HepG2 (cell line): ENCODE measurements around the gene HYDIN. TPM values are rescaled to one million over a fixed set of nuclear protein-coding genes. Genes with fewer than 3 reads are reported as not detected.

ENCODE experiments used
- ATAC-seq: fragments of 200-7000 bp; cut with Tn5 transposase; 3 replicates; pipeline ENCODE4 v1.9.1; 2020; ENCODE audit warnings: mild to moderate bottlenecking, moderate library complexity
- BruUV-seq: library from RNA; stranded (reverse); fragments of 400-500 nt; replicated peaks from 2 replicates; lab custom pipeline; 2021; lab: Mats Ljungman, UMichigan
- CTCF ChIA-PET: fragments of 300-600 bp; formaldehyde crosslinking; extraction: SDS; loops from one replicate; lab custom pipeline; 2021; ENCODE audit warnings: low total read pairs, inconsistent platforms, low intra/inter-chr PET ratio; lab: Yijun Ruan, JAX
- POLR2A ChIA-PET: fragments of 350-600 bp; sonication (Branson Sonifier 250); formaldehyde crosslinking; loops from one replicate; lab custom pipeline; 2020; ENCODE audit warnings: antibody characterized with exemption, inconsistent platforms; lab: Yijun Ruan, JAX
- DNase-seq: peaks from one replicate; pipeline ENCODE4 v3.0.0-alpha.2; 2015; ENCODE audit warnings: low spot score
- FAIRE-seq: peaks from 3 replicates; lab custom pipeline; 2011; peaks lifted over from hg19 to GRCh38; lab: Jason Lieb, UNC
- H2AFZ ChIP-seq: one replicate; pipeline ENCODE4 v1.6.1; 2011; ENCODE audit warnings: low read length, inconsistent platforms
- H3K27ac ChIP-seq: fragments of 300-600 bp; 3 replicates; pipeline ENCODE4 v1.8.0; 2011; ENCODE audit warnings: mixed run types, mild to moderate bottlenecking, mixed read lengths, low read length, inconsistent platforms; ENCODE audit not compliant: insufficient read depth; ENCODE audit errors: extremely low read length
- H3K27me3 ChIP-seq, 2 experiments: fragments of 200-600 bp in 1 of 2; 2 replicates in 1 of 2; 3 replicates in 1 of 2; pipeline versions ENCODE4 v1.6.0 to v1.8.0; 2011; ENCODE audit warnings: low read length in 2 of 2, mild to moderate bottlenecking in 2 of 2, moderate library complexity in 2 of 2, inconsistent platforms in 1 of 2; ENCODE audit not compliant: insufficient read depth in 2 of 2, control insufficient read depth in 1 of 2
- H3K36me3 ChIP-seq, 2 experiments: fragments of 200-600 bp in 1 of 2; replicated peaks in 1 of 2; 2 replicates in 1 of 2; 3 replicates in 1 of 2; pipeline versions ENCODE4 v1.5.1 to v1.8.0; 2011; ENCODE audit warnings: low read length in 2 of 2, inconsistent platforms in 1 of 2; ENCODE audit not compliant: insufficient read depth in 2 of 2, control insufficient read depth in 1 of 2
- H3K4me1 ChIP-seq: 2 replicates; pipeline ENCODE4 v1.5.1; 2012; ENCODE audit warnings: low read length, inconsistent platforms; ENCODE audit not compliant: insufficient read depth
- H3K4me2 ChIP-seq: 2 replicates; pipeline ENCODE4 v1.6.0; 2011; ENCODE audit warnings: low read depth, low read length, inconsistent platforms
- H3K4me3 ChIP-seq, 3 experiments: fragments of 200-600 bp in 1 of 3; sonication (generic), shearing (Covaris generic) in 1 of 3; replicated peaks in 1 of 3; 2 replicates each; pipeline ENCODE4 v1.5.1; 2011 to 2016; ENCODE audit warnings: low read length in 3 of 3, inconsistent platforms in 2 of 3, low read depth in 2 of 3, mild to moderate bottlenecking in 2 of 3, control low read depth in 1 of 3, mixed read lengths in 1 of 3; ENCODE audit not compliant: insufficient read depth in 1 of 3
- H3K79me2 ChIP-seq: one replicate; pipeline ENCODE4 v1.6.1; 2011; ENCODE audit warnings: low read length, inconsistent platforms; ENCODE audit not compliant: insufficient read depth
- H3K9ac ChIP-seq: 2 replicates; pipeline ENCODE4 v1.6.0; 2011; ENCODE audit warnings: mild to moderate bottlenecking, low read depth, low read length, inconsistent platforms; ENCODE audit not compliant: insufficient read depth
- H3K9me3 ChIP-seq: 2 replicates; pipeline ENCODE4 v1.5.1; 2012; ENCODE audit warnings: mild to moderate bottlenecking, low read length
- H4K20me1 ChIP-seq: 2 replicates; pipeline ENCODE4 v1.6.0; 2011; ENCODE audit warnings: inconsistent platforms, mild to moderate bottlenecking, low read length, moderate library complexity; ENCODE audit not compliant: insufficient read depth
- AKAP8 ChIP-seq: sonication (generic); formaldehyde crosslinking; IDR thresholded peaks from 2 replicates; pipeline ENCODE4 v1.5.1; 2020; ENCODE audit warnings: mild to moderate bottlenecking, missing genetic modification reagents
- KLF12 ChIP-seq: sonication (generic); formaldehyde crosslinking; IDR thresholded peaks from 2 replicates; pipeline ENCODE4 v1.4.0; 2020; ENCODE audit warnings: missing genetic modification reagents, borderline replicate concordance
- PLRG1 ChIP-seq: fragments of 450-650 bp; conservative IDR thresholded peaks from 2 replicates; pipeline ENCODE4 v1.6.1; 2016
- SNAPC2 ChIP-seq: sonication (generic); formaldehyde crosslinking; IDR thresholded peaks from 2 replicates; pipeline ENCODE4 v1.8.1; 2022; ENCODE audit warnings: mild to moderate bottlenecking, missing genetic modification reagents
- YEATS4 ChIP-seq: sonication (generic); formaldehyde crosslinking; IDR thresholded peaks from 2 replicates; pipeline ENCODE4 v1.4.0; 2020; ENCODE audit warnings: missing genetic modification reagents, borderline replicate concordance
- ZFP36L1 ChIP-seq: sonication (generic); formaldehyde crosslinking; IDR thresholded peaks from 2 replicates; pipeline ENCODE4 v1.8.0; 2022; ENCODE audit warnings: mild to moderate bottlenecking, missing genetic modification reagents, moderate library complexity
- ZGPAT ChIP-seq: IDR thresholded peaks from 2 replicates; pipeline ENCODE4 v1.6.1; 2016; ENCODE audit warnings: mild to moderate bottlenecking
- ZNF24 ChIP-seq: fragments of 450-650 bp; IDR thresholded peaks from 2 replicates; pipeline ENCODE4 v1.6.1; 2017; ENCODE audit warnings: antibody characterized with exemption, mild to moderate bottlenecking
- ZNF773 ChIP-seq: sonication (generic); formaldehyde crosslinking; IDR thresholded peaks from 2 replicates; pipeline ENCODE4 v1.4.0; 2020; ENCODE audit warnings: missing genetic modification reagents, borderline replicate concordance
- WGBS: methylation state at CpG from one replicate; pipeline ENCODE4 v1.1.6; 2017; ENCODE audit warnings: low lambda C conversion rate; 5-methylcytosine and 5-hydroxymethylcytosine counted together
- in situ Hi-C: cut with HindIII; loops from 2 replicates; pipeline ENCODE4 v1.10.0; 2017; ENCODE audit warnings: low pct_unique_long_range_greater_than_20kb; ENCODE audit not compliant: extremely low pct_ligation_motif_present
- intact Hi-C: fragments of 100-400 bp; cut with micrococcal nuclease; formaldehyde crosslinking; loops from one replicate; pipeline ENCODE4 v1.10.0; 2022; ENCODE audit not compliant: unreplicated experiment
- polyA plus RNA-seq, 8 experiments: library from polyadenylated mRNA; depleted of rRNA in 3 of 8; stranded (reverse) in 7 of 8; unstranded in 1 of 8; fragments of >200 nt; fragmentation: Illumina TruSeq in 4 of 8; extraction: Trizol in 4 of 8; gene quantifications; 2 replicates each; pipeline versions ENCODE4 v1.2.1 to v1.2.3, GENCODE V29; 2011 to 2016; ENCODE audit warnings: low read depth in 4 of 8, missing spikeins in 1 of 8, mixed read lengths in 1 of 8; ENCODE audit not compliant: insufficient read depth in 1 of 8
- total RNA-seq, 5 experiments: library from RNA; depleted of rRNA; stranded (reverse); fragments of >200 nt; fragmentation: Illumina TruSeq; extraction: Trizol; gene quantifications; 2 replicates each; pipeline ENCODE4 v1.2.3, GENCODE V29; 2016; ENCODE audit warnings: low read depth in 1 of 5
- TF ChIP-seq, protein P1 (sequence below): sonication (generic); formaldehyde crosslinking; IDR thresholded peaks from 2 replicates; pipeline ENCODE4 v1.8.0; 2022; ENCODE audit warnings: low read depth, missing genetic modification reagents
- TF ChIP-seq, protein P2 (sequence below): sonication (generic); formaldehyde crosslinking; IDR thresholded peaks from 2 replicates; pipeline ENCODE4 v1.4.0; 2020; ENCODE audit warnings: missing genetic modification reagents
- TF ChIP-seq, protein P3 (sequence below): IDR thresholded peaks from 2 replicates; pipeline ENCODE4 v1.6.1; 2016; ENCODE audit warnings: mild to moderate bottlenecking, missing biosample characterization, missing genetic modification reagents

The HYDIN gene
- total and polyA plus RNA-seq, 2 of the 13 experiments (the other 11 are each of a cell fraction or from before 2014, with no cell fraction given): not detected

- H4K20me1 ChIP-seq: no peaks in the 10 kb centered on the region
- no peaks in the 10 kb centered on the region for H3K4me1 ChIP-seq
- no peak overlapping the region for H3K9ac ChIP-seq
- CTCF ChIA-PET: no interaction called here
- intact Hi-C loops: no loop called here
- TF ChIP-seq PLRG1: no peak
- TF ChIP-seq ZGPAT (CRISPR knock-in tag): no peak
- TF ChIP-seq, protein P1, sequence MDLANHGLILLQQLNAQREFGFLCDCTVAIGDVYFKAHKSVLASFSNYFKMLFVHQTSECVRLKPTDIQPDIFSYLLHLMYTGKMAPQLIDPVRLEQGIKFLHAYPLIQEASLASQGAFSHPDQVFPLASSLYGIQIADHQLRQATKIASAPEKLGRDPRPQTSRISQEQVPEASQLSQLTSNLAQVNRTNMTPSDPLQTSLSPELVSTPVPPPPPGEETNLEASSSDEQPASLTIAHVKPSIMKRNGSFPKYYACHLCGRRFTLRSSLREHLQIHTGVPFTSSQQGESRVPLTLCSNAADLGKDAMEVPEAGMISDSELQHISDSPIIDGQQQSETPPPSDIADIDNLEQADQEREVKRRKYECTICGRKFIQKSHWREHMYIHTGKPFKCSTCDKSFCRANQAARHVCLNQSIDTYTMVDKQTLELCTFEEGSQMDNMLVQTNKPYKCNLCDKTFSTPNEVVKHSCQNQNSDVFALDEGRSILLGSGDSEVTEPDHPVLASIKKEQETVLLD (CRISPR knock-in tag): no peak
- no peak for TF ChIP-seq ZNF24
- TF ChIP-seq SNAPC2 (CRISPR knock-in tag): no peak
- TF ChIP-seq, protein P2, sequence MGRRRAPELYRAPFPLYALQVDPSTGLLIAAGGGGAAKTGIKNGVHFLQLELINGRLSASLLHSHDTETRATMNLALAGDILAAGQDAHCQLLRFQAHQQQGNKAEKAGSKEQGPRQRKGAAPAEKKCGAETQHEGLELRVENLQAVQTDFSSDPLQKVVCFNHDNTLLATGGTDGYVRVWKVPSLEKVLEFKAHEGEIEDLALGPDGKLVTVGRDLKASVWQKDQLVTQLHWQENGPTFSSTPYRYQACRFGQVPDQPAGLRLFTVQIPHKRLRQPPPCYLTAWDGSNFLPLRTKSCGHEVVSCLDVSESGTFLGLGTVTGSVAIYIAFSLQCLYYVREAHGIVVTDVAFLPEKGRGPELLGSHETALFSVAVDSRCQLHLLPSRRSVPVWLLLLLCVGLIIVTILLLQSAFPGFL (CRISPR knock-in tag): no peak
- no peak for TF ChIP-seq ZFP36L1
- no peak for TF ChIP-seq KLF12
- TF ChIP-seq AKAP8 (CRISPR knock-in tag): no peak
- TF ChIP-seq, protein P3, sequence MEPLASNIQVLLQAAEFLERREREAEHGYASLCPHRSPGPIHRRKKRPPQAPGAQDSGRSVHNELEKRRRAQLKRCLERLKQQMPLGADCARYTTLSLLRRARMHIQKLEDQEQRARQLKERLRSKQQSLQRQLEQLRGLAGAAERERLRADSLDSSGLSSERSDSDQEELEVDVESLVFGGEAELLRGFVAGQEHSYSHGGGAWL (CRISPR knock-in tag): no peak
- TF ChIP-seq YEATS4 (CRISPR knock-in tag): no peak
- no peak for TF ChIP-seq ZNF773 (CRISPR knock-in tag)
- no peaks in the 10 kb centered on the region for H3K79me2 ChIP-seq
- no peak overlapping the region for H3K4me2 ChIP-seq
- H3K27ac ChIP-seq: no peak overlapping the region
- POLR2A ChIA-PET: no interaction called here
- no peaks in the 10 kb centered on the region; a peak in 1 of 5 replicates for H3K27me3 ChIP-seq
- no peak for ATAC-seq
- 5% methylated on average over 2 of the region's 2 CpGs for WGBS
- no peak overlapping the region for H3K4me3 ChIP-seq
- no peaks in the 10 kb centered on the region for H3K9me3 ChIP-seq
- in situ Hi-C loops: no loop called here
- BruUV-seq: no TSS peak
- no peak for DNase-seq
- FAIRE-seq: no peak
- no peaks in the 10 kb centered on the region for H3K36me3 ChIP-seq
- no peak overlapping the region for H2AFZ ChIP-seq
Measured at GRCh38 chr16:71203631-71204030, 26.9 kb downstream of the HYDIN start.
